IMR-90 (cell line): ENCODE results near the gene LCN2. TPM values are rescaled to one million over a fixed set of nuclear protein-coding genes. Genes with fewer than 3 reads are reported as not detected.
A peak's percentile ranks its signal among the peaks of the same experiment; 100 is the strongest.

Experiments
- ATAC-seq: fragments of 200-7000 bp; cut with Tn5 transposase; 2 replicates; pipeline ENCODE4 v1.9.1; 2020; ENCODE audit warnings: low read depth, mild to moderate bottlenecking, moderate library complexity
- BruUV-seq: library from RNA; stranded (reverse); fragments of 400-500 nt; replicated peaks from 2 replicates; lab custom pipeline; 2021; lab: Mats Ljungman, UMichigan
- CTCF ChIA-PET: fragments of 300-600 bp; formaldehyde crosslinking; extraction: SDS; loops from one replicate; lab custom pipeline; 2021; ENCODE audit warnings: antibody characterized with exemption; lab: Yijun Ruan, JAX
- POLR2A ChIA-PET: fragments of 300-600 bp; sonication (Branson Sonifier 250); formaldehyde crosslinking; loops from one replicate; lab custom pipeline; 2022; ENCODE audit warnings: antibody characterized with exemption; ENCODE audit not compliant: unreplicated experiment; lab: Charles Lee
- DNase-seq: peaks from one replicate; pipeline ENCODE4 v3.0.0; 2013
- H2AFZ ChIP-seq: replicated peaks from 2 replicates; pipeline ENCODE3; 2013; ENCODE audit warnings: low read length, mild to moderate bottlenecking; ENCODE audit not compliant: poor library complexity
- H2AK5ac ChIP-seq: 2 replicates; pipeline ENCODE4 v1.6.1; 2013; ENCODE audit warnings: low read depth, low read length, inconsistent platforms
- H2AK9ac ChIP-seq: replicated peaks from 2 replicates; pipeline ENCODE3; 2013; ENCODE audit warnings: mild to moderate bottlenecking, low read depth, low read length, moderate library complexity; ENCODE audit not compliant: poor library complexity
- H2BK120ac ChIP-seq: 2 replicates; pipeline ENCODE4 v1.6.1; 2013; ENCODE audit warnings: low read depth, low read length, inconsistent platforms
- H2BK15ac ChIP-seq: 3 replicates; pipeline ENCODE4 v1.6.1; 2013; ENCODE audit warnings: low read depth, low read length, inconsistent platforms
- H2BK20ac ChIP-seq: 2 replicates; pipeline ENCODE4 v1.6.1; 2013; ENCODE audit warnings: low read depth, mild to moderate bottlenecking, inconsistent platforms, low read length, moderate library complexity
- H2BK5ac ChIP-seq: 2 replicates; pipeline ENCODE4 v1.6.1; 2013; ENCODE audit warnings: mild to moderate bottlenecking, low read depth, low read length, inconsistent platforms; ENCODE audit not compliant: poor library complexity, severe bottlenecking
- H3K14ac ChIP-seq: replicated peaks from 2 replicates; pipeline ENCODE4 v1.6.1; 2013; ENCODE audit warnings: low read depth, low read length, inconsistent platforms
- H3K18ac ChIP-seq: 2 replicates; pipeline ENCODE4 v1.6.1; 2013; ENCODE audit warnings: low read depth, low read length, control low read depth
- H3K23ac ChIP-seq: 2 replicates; pipeline ENCODE4 v1.6.1; 2013; ENCODE audit warnings: low read depth, low read length, inconsistent platforms
- H3K27ac ChIP-seq: 2 replicates; pipeline ENCODE4 v1.5.1; 2013; ENCODE audit warnings: mild to moderate bottlenecking, control low read depth, low read length; ENCODE audit not compliant: insufficient read depth
- H3K27me3 ChIP-seq: 2 replicates; pipeline ENCODE4 v1.6.1; 2013; ENCODE audit warnings: low read length; ENCODE audit not compliant: control insufficient read depth, insufficient read depth
- H3K36me3 ChIP-seq: 2 replicates; pipeline ENCODE4 v1.6.1; 2013; ENCODE audit warnings: low read length, mixed read lengths; ENCODE audit not compliant: control insufficient read depth, insufficient read depth
- H3K4ac ChIP-seq: 2 replicates; pipeline ENCODE4 v1.6.1; 2013; ENCODE audit warnings: low read depth, low read length, inconsistent platforms
- H3K4me1 ChIP-seq: 2 replicates; pipeline ENCODE4 v1.6.1; 2013; ENCODE audit warnings: low read length, mixed read lengths; ENCODE audit not compliant: control insufficient read depth, insufficient read depth
- H3K4me2 ChIP-seq: 2 replicates; pipeline ENCODE4 v1.6.1; 2013; ENCODE audit warnings: low read depth, mild to moderate bottlenecking, control low read depth, low read length, moderate library complexity
- H3K4me3 ChIP-seq: 2 replicates; pipeline ENCODE4 v1.5.1; 2013; ENCODE audit warnings: low read depth, mild to moderate bottlenecking, control low read depth, low read length, moderate library complexity; ENCODE audit not compliant: insufficient read depth
- H3K56ac ChIP-seq: 2 replicates; pipeline ENCODE4 v1.6.1; 2013; ENCODE audit warnings: low read length, inconsistent platforms; ENCODE audit not compliant: insufficient read depth; ENCODE audit errors: extremely low read depth
- H3K79me1 ChIP-seq, 2 experiments: 2 replicates each; pipeline ENCODE4 v1.6.1; 2013; ENCODE audit warnings: low read length in 2 of 2, inconsistent platforms in 1 of 2, low read depth in 1 of 2
- H3K9ac ChIP-seq: 2 replicates; pipeline ENCODE4 v1.6.1; 2013; ENCODE audit warnings: low read depth, low read length, control low read depth
- H3K9me1 ChIP-seq: 2 replicates; pipeline ENCODE4 v1.6.1; 2013; ENCODE audit warnings: low read length, inconsistent platforms; ENCODE audit not compliant: insufficient read depth
- H3K9me3 ChIP-seq: 2 replicates; pipeline ENCODE4 v1.6.1; 2013; ENCODE audit warnings: low read length; ENCODE audit not compliant: control insufficient read depth, insufficient read depth
- H4K20me1 ChIP-seq: 2 replicates; pipeline ENCODE4 v1.6.1; 2013; ENCODE audit warnings: low read length, inconsistent platforms; ENCODE audit not compliant: insufficient read depth
- H4K5ac ChIP-seq: 2 replicates; pipeline ENCODE4 v1.6.1; 2013; ENCODE audit warnings: mild to moderate bottlenecking, low read depth, low read length, control low read depth
- H4K8ac ChIP-seq, 2 experiments: 2 replicates each; pipeline ENCODE4 v1.6.1; 2013; ENCODE audit warnings: low read depth in 2 of 2, low read length in 2 of 2, control low read depth in 1 of 2, inconsistent platforms in 1 of 2
- H4K91ac ChIP-seq: 2 replicates; pipeline ENCODE4 v1.6.1; 2013; ENCODE audit warnings: low read depth, low read length, inconsistent platforms; ENCODE audit not compliant: insufficient read depth
- CTCF ChIP-seq: conservative IDR thresholded peaks from 2 replicates; pipeline ENCODE4 v1.5.1; 2012; ENCODE audit warnings: mild to moderate bottlenecking, low read depth, low read length, improper control_type of control experiment
- FOS ChIP-seq: fragments of 150-350 bp; IDR thresholded peaks from 2 replicates; pipeline ENCODE4 v1.6.1; 2016; ENCODE audit warnings: low read depth, low read length
- MAFK ChIP-seq: IDR thresholded peaks from 2 replicates; pipeline ENCODE4 v1.6.1; 2012; ENCODE audit warnings: low read depth, low read length, improper control_type of control experiment
- NFE2L2 ChIP-seq: fragments of 150-350 bp; IDR thresholded peaks from 2 replicates; pipeline ENCODE4 v1.6.1; 2016; ENCODE audit warnings: low read depth, mild to moderate bottlenecking, low read length
- POLR2A ChIP-seq: IDR thresholded peaks from 2 replicates; pipeline ENCODE4 v1.6.1; 2012; ENCODE audit warnings: mild to moderate bottlenecking, low read depth, low read length
- RCOR1 ChIP-seq: IDR thresholded peaks from 2 replicates; pipeline ENCODE4 v1.6.1; 2012; ENCODE audit warnings: mild to moderate bottlenecking, low read length, improper control_type of control experiment; ENCODE audit not compliant: insufficient replicate concordance
- RFX5 ChIP-seq: IDR thresholded peaks from 2 replicates; pipeline ENCODE4 v1.8.0; 2012; ENCODE audit warnings: low read depth, mild to moderate bottlenecking, low read length, moderate library complexity
- USF2 ChIP-seq: fragments of 150-350 bp; IDR thresholded peaks from 2 replicates; pipeline ENCODE4 v1.6.1; 2017; ENCODE audit warnings: mild to moderate bottlenecking, antibody characterized with exemption, low read length, low read depth
- WGBS, 2 experiments: methylation state at CpG; one replicate each; pipeline versions ENCODE4 v1.1.5 to v1.1.7; 2013; ENCODE audit warnings: missing lambda C conversion rate in 2 of 2; ENCODE audit not compliant: insufficient read length in 1 of 2; ENCODE audit errors: extremely low coverage in 2 of 2; 5-methylcytosine and 5-hydroxymethylcytosine counted together
- dilution Hi-C: fragments of 300-500 bp; cut with HindIII; formaldehyde crosslinking; loops from one replicate; pipeline ENCODE4 v1.14.3; 2018; ENCODE audit warnings: low sequenced_read_pairs; ENCODE audit not compliant: unreplicated experiment
- in situ Hi-C: fragments of 300-500 bp; cut with MboI; formaldehyde crosslinking; loops from 3 replicates; pipeline ENCODE4 v1.14.3; 2019; ENCODE audit warnings: low sequenced_read_pairs, inconsistent platforms, mixed read lengths
- intact Hi-C: fragments of 100-400 bp; cut with micrococcal nuclease; formaldehyde crosslinking; loops from 2 replicates; pipeline ENCODE4 v1.10.0; 2022
- polyA plus RNA-seq, 3 experiments: library from polyadenylated mRNA; depleted of rRNA; stranded (reverse); fragments of >200 nt; gene quantifications; 2 replicates each; pipeline ENCODE4 v1.2.3, GENCODE V29; 2012; ENCODE audit warnings: low replicate concordance in 1 of 3
- total RNA-seq: library from RNA; depleted of rRNA; stranded (reverse); fragments of >200 nt; gene quantifications from 2 replicates; pipeline ENCODE4 v1.2.3, GENCODE V29; 2012

LCN2 gene
- total and polyA plus RNA-seq, 2 of the 4 experiments (the other 2 are of a cell fraction): not detected

GRCh38 chr9:128102196-128102595, 47.1 kb upstream of the LCN2 start:
- Histone ChIP-seq H3K9me1 (peaks cover 25% of the 10 kb centered on the region; the same call in 1 of the 2 replicates), H4K91ac (no peak overlapping the region), H3K27me3 (no peaks in the 10 kb centered on the region), H3K79me1 (peaks cover 27 to 82% of the 10 kb centered on the region in 2 experiments), H2BK120ac (no peak overlapping the region), H2AK9ac (peak overlapping the region; percentile 34), H3K9me3 (no peaks in the 10 kb centered on the region), H2BK5ac (no peak overlapping the region), H3K4ac (no peak overlapping the region), H2AFZ (no peak overlapping the region), H2AK5ac (no peak overlapping the region), H3K9ac (no peak overlapping the region), H4K5ac (no peak overlapping the region), H2BK15ac (no peak overlapping the region), H3K56ac (no peak overlapping the region), H3K18ac (no peak overlapping the region), H3K4me2 (no peak overlapping the region), H2BK20ac (no peak overlapping the region), H3K4me3 (no peak overlapping the region), H3K23ac (no peak overlapping the region), H3K14ac (no peak overlapping the region), H3K27ac (no peak overlapping the region), H3K4me1 (peaks cover 25% of the 10 kb centered on the region), H3K36me3 (peaks cover 56% of the 10 kb centered on the region), H4K8ac (no peak overlapping the region), H4K20me1 (peaks cover 45% of the 10 kb centered on the region)
- in situ Hi-C loops (no loop called here), intact Hi-C loops (no loop called here), dilution Hi-C loops (no loop called here)
- DNase-seq (no peak), ATAC-seq (no peak)
- 94% methylated on average over 6 of the region's 13 CpGs; no CpG with 5 or more reads in 1 of the 2 experiments for WGBS, 2 experiments
- TF ChIP-seq CTCF: no peak
- no peak for TF ChIP-seq POLR2A
- TF ChIP-seq NFE2L2: no peak
- TF ChIP-seq FOS: no peak
- no peak for TF ChIP-seq MAFK
- no peak for TF ChIP-seq RCOR1
- TF ChIP-seq USF2: no peak
- TF ChIP-seq RFX5: no peak
- BruUV-seq: no TSS peak
- ChIA-PET POLR2A (no interaction called here), CTCF (no interaction called here)
